GM23338 (cell line): ENCODE data around the gene ARHGEF28. TPM values are rescaled to one million over a fixed set of nuclear protein-coding genes. Genes with fewer than 3 reads are reported as not detected.

Experiments used
- ATAC-seq: fragments of 200-7000 bp; cut with Tn5 transposase; 3 replicates; pipeline ENCODE4 v1.9.1; 2020
- DNase-seq: peaks from one replicate; pipeline ENCODE4 v3.0.0-alpha.2; 2015; ENCODE audit warnings: low spot score
- H2AFZ ChIP-seq: fragments of 200-600 bp; sonication (generic); 2 replicates; pipeline ENCODE4 v1.8.0; 2016; ENCODE audit warnings: antibody characterized with exemption, mild to moderate bottlenecking, moderate library complexity
- H3F3A ChIP-seq: fragments of 200-600 bp; sonication (generic); replicated peaks from 2 replicates; pipeline ENCODE4 v1.8.0; 2017; ENCODE audit warnings: antibody characterized with exemption, mixed run types, low read depth
- H3K27ac ChIP-seq: fragments of 200-600 bp; sonication (generic); 2 replicates; pipeline ENCODE4 v1.6.1; 2016; ENCODE audit warnings: low read depth
- H3K27me3 ChIP-seq: fragments of 200-600 bp; sonication (generic); 2 replicates; pipeline ENCODE4 v1.8.0; 2016; ENCODE audit warnings: mild to moderate bottlenecking, mixed run types, moderate library complexity; ENCODE audit not compliant: insufficient read depth
- H3K36me3 ChIP-seq: fragments of 200-600 bp; sonication (generic); 2 replicates; pipeline ENCODE4 v1.8.0; 2016; ENCODE audit warnings: mild to moderate bottlenecking; ENCODE audit not compliant: insufficient read depth
- H3K4me1 ChIP-seq: fragments of 200-600 bp; sonication (generic); 2 replicates; pipeline ENCODE4 v1.8.0; 2016; ENCODE audit warnings: mild to moderate bottlenecking, moderate library complexity; ENCODE audit not compliant: insufficient read depth
- H3K4me2 ChIP-seq: fragments of 200-600 bp; sonication (generic); 2 replicates; pipeline ENCODE4 v1.7.1; 2017; ENCODE audit warnings: mixed run types
- H3K4me3 ChIP-seq: fragments of 200-600 bp; sonication (generic); 2 replicates; pipeline ENCODE4 v1.6.1; 2016; ENCODE audit warnings: mixed run types
- H3K79me2 ChIP-seq: fragments of 200-600 bp; sonication (generic); replicated peaks from 2 replicates; pipeline ENCODE4 v1.8.0; 2017; ENCODE audit warnings: mild to moderate bottlenecking; ENCODE audit not compliant: insufficient read depth
- H3K9me2 ChIP-seq: fragments of 200-600 bp; sonication (generic); 2 replicates; pipeline ENCODE4 v1.8.0; 2017; ENCODE audit not compliant: insufficient read depth
- H4K20me1 ChIP-seq: fragments of 200-600 bp; sonication (generic); replicated peaks from 2 replicates; pipeline ENCODE4 v1.8.0; 2017; ENCODE audit warnings: mild to moderate bottlenecking; ENCODE audit not compliant: insufficient read depth
- H3K27ac Mint-ChIP-seq: 2 replicates; pipeline ENCODE4 v1.8.0; 2020; ENCODE audit warnings: inconsistent platforms, mild to moderate bottlenecking, moderate library complexity, mixed read lengths
- H3K27me3 Mint-ChIP-seq: 3 replicates; pipeline ENCODE4 v1.8.0; 2022; ENCODE audit warnings: low read depth, mild to moderate bottlenecking, moderate library complexity, mixed read lengths, inconsistent platforms; ENCODE audit not compliant: insufficient read depth, poor library complexity
- H3K36me3 Mint-ChIP-seq: 3 replicates; pipeline ENCODE4 v1.8.0; 2021; ENCODE audit warnings: low read depth, mild to moderate bottlenecking, inconsistent platforms, moderate library complexity, mixed read lengths
- H3K4me1 Mint-ChIP-seq: 3 replicates; pipeline ENCODE4 v1.8.0; 2020; ENCODE audit warnings: mild to moderate bottlenecking, inconsistent platforms, mixed read lengths
- H3K4me3 Mint-ChIP-seq: 3 replicates; pipeline ENCODE4 v1.8.0; 2021; ENCODE audit warnings: moderate library complexity, mild to moderate bottlenecking, inconsistent platforms, mixed read lengths
- H3K9me3 Mint-ChIP-seq: 3 replicates; pipeline ENCODE4 v1.8.0; 2020; ENCODE audit warnings: moderate library complexity, mild to moderate bottlenecking, inconsistent platforms, mixed read lengths
- CREB1 ChIP-seq: fragments of 250-450 bp; sonication (Bioruptor Pico); IDR thresholded peaks from 2 replicates; pipeline ENCODE4 v1.5.0; 2020; ENCODE audit warnings: low read depth, mild to moderate bottlenecking, moderate library complexity
- ETS1 ChIP-seq: IDR thresholded peaks from 2 replicates; pipeline ENCODE4 v1.6.1; 2016; ENCODE audit warnings: antibody characterized with exemption
- EZH2 ChIP-seq: fragments of 200-600 bp; sonication (generic); IDR thresholded peaks from one replicate; pipeline ENCODE4 v1.8.0; 2017; ENCODE audit warnings: antibody characterized with exemption, mild to moderate bottlenecking, low read depth; ENCODE audit not compliant: unreplicated experiment
- EZH2phosphoT487 ChIP-seq: fragments of 200-600 bp; sonication (generic); IDR thresholded peaks from one replicate; pipeline ENCODE4 v1.8.1; 2018; ENCODE audit warnings: antibody characterized with exemption; ENCODE audit not compliant: unreplicated experiment
- JUNB ChIP-seq: IDR thresholded peaks from one replicate; pipeline ENCODE4 v1.6.1; 2016; ENCODE audit warnings: antibody characterized with exemption; ENCODE audit not compliant: unreplicated experiment
- NANOG ChIP-seq: IDR thresholded peaks from 2 replicates; pipeline ENCODE4 v1.6.1; 2016; ENCODE audit warnings: antibody characterized with exemption, borderline replicate concordance
- POLR2AphosphoS5 ChIP-seq: IDR thresholded peaks from 2 replicates; pipeline ENCODE4 v1.6.1; 2016; ENCODE audit warnings: antibody characterized with exemption, low read depth
- REST ChIP-seq: IDR thresholded peaks from one replicate; pipeline ENCODE4 v1.6.1; 2018; ENCODE audit warnings: antibody characterized with exemption; ENCODE audit not compliant: unreplicated experiment
- STAT1 ChIP-seq: IDR thresholded peaks from one replicate; pipeline ENCODE4 v1.6.1; 2016; ENCODE audit warnings: antibody characterized with exemption; ENCODE audit not compliant: unreplicated experiment
- ZNF114 ChIP-seq: fragments of 250-450 bp; sonication (Bioruptor Pico); IDR thresholded peaks from 2 replicates; pipeline ENCODE4 v1.5.0; 2020; ENCODE audit warnings: mild to moderate bottlenecking, moderate library complexity
- ZNF331 ChIP-seq: fragments of 250-450 bp; sonication (Bioruptor Pico); IDR thresholded peaks from 2 replicates; pipeline ENCODE4 v1.5.0; 2020; ENCODE audit warnings: low read depth, mild to moderate bottlenecking, moderate library complexity
- ZNF462 ChIP-seq: fragments of 250-450 bp; sonication (Bioruptor Pico); IDR thresholded peaks from 2 replicates; pipeline ENCODE4 v1.5.0; 2020; ENCODE audit warnings: mild to moderate bottlenecking, moderate library complexity
- polyA plus RNA-seq: library from polyadenylated mRNA; unstranded; fragments of >200 nt; fragmentation: Nextera tagmentation; extraction: Ambion mirVana; gene quantifications from 2 replicates; pipeline ENCODE4 v1.2.1, GENCODE V29; 2016
- total RNA-seq: library from RNA; depleted of rRNA; stranded (reverse); fragments of >200 nt; shearing (Covaris generic); gene quantifications from 2 replicates; pipeline ENCODE4 v1.2.3, GENCODE V29; 2014
- TF ChIP-seq, protein P1 (sequence below), 2 experiments: fragments of 200-600 bp in 1 of 2; sonication (generic) in 1 of 2; conservative IDR thresholded peaks; 2 replicates each; pipeline versions ENCODE4 v1.5.1 to v1.6.1; 2016 to 2017; ENCODE audit warnings: antibody characterized with exemption in 2 of 2, low read depth in 2 of 2, mild to moderate bottlenecking in 2 of 2, moderate library complexity in 1 of 2

ARHGEF28 gene
- total and polyA plus RNA-seq, 2 experiments from 2014 or later: 0.39 to 1.0 TPM

DNA sequence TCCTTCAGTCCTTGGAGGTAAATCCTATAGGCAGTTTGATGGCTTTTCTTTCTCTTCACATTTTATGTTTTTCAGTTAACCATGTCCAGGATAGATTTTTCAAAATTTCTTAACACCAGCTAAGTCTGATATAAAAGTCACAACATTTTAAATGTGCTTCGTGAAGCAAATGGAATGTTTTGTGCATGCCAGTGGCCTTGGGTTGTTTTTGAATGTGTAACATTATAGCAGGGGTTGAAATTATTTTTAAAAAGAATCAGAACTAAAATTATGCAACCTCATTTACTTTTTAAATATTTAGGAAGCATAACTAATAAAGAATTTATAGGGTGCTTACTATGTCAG, 201.1 kb downstream of the ARHGEF28 start:
- H2AFZ ChIP-seq: no peak overlapping the region
- no peaks in the 10 kb centered on the region for H3K27me3 Mint-ChIP-seq
- no peak overlapping the region for H3K4me3 ChIP-seq
- no peaks in the 10 kb centered on the region for H3K79me2 ChIP-seq
- H3K27ac Mint-ChIP-seq: no peak overlapping the region
- H3K4me1 Mint-ChIP-seq: no peaks in the 10 kb centered on the region
- H3K36me3 ChIP-seq: no peaks in the 10 kb centered on the region
- H3F3A ChIP-seq: no peaks in the 10 kb centered on the region
- no peak overlapping the region for H3K4me3 Mint-ChIP-seq
- H3K36me3 Mint-ChIP-seq: no peaks in the 10 kb centered on the region
- DNase-seq: no peak
- ATAC-seq: no peak
- no peaks in the 10 kb centered on the region for H3K9me3 Mint-ChIP-seq
- H3K27me3 ChIP-seq: no peaks in the 10 kb centered on the region
- no peak overlapping the region for H3K4me2 ChIP-seq
- peaks cover 7% of the 10 kb centered on the region for H3K9me2 ChIP-seq
- no peak overlapping the region for H3K27ac ChIP-seq
- H3K4me1 ChIP-seq: no peaks in the 10 kb centered on the region
- TF ChIP-seq REST (no peak), ZNF462 (no peak), EZH2 (no peak), CREB1 (CRISPR knock-in tag) (no peak), STAT1 (no peak), ZNF331 (CRISPR knock-in tag) (no peak), JUNB (no peak), EZH2phosphoT487 (no peak), ETS1 (no peak), POLR2AphosphoS5 (no peak), NANOG (no peak), ZNF114 (CRISPR knock-in tag) (no peak)
- TF ChIP-seq, protein P1, sequence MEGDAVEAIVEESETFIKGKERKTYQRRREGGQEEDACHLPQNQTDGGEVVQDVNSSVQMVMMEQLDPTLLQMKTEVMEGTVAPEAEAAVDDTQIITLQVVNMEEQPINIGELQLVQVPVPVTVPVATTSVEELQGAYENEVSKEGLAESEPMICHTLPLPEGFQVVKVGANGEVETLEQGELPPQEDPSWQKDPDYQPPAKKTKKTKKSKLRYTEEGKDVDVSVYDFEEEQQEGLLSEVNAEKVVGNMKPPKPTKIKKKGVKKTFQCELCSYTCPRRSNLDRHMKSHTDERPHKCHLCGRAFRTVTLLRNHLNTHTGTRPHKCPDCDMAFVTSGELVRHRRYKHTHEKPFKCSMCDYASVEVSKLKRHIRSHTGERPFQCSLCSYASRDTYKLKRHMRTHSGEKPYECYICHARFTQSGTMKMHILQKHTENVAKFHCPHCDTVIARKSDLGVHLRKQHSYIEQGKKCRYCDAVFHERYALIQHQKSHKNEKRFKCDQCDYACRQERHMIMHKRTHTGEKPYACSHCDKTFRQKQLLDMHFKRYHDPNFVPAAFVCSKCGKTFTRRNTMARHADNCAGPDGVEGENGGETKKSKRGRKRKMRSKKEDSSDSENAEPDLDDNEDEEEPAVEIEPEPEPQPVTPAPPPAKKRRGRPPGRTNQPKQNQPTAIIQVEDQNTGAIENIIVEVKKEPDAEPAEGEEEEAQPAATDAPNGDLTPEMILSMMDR (conservative IDR thresholded peaks at IDR 0.05; ENCODE audit: low read depth in 2 of 2): no peak
- H4K20me1 ChIP-seq: no peaks in the 10 kb centered on the region
